ENCODE results near the gene ACADS. TPM values are rescaled to one million over a fixed set of nuclear protein-coding genes. Genes with fewer than 3 reads are reported as not detected.

ACADS gene
- total RNA-seq, 1 experiment from 2014 or later: 16.1 TPM

- Mint-ChIP-seq H3K27ac (ENCODE audit: unreplicated experiment) (no peak overlapping the region), H3K27me3 (ENCODE audit: unreplicated experiment) (no peaks in the 10 kb centered on the region), H3K36me3 (ENCODE audit: insufficient read depth, unreplicated experiment) (peaks cover 9% of the 10 kb centered on the region), H3K4me1 (ENCODE audit: low read depth, unreplicated experiment) (no peaks in the 10 kb centered on the region), H3K9me3 (ENCODE audit: low read depth, unreplicated experiment) (no peaks in the 10 kb centered on the region), H3K4me3 (ENCODE audit: low read depth, unreplicated experiment) (no peak overlapping the region)
- CTCF ChIA-PET: interaction anchor here (0.9 kb wide), 1 partner anchor 246 kb away, joined by 4 read pairs; no protein-coding TSS in a partner anchor
- intact Hi-C loops (cut with micrococcal nuclease; ENCODE audit: unreplicated experiment): no loop called here
- no peak for DNase-seq
- TF ChIP-seq, protein P1, sequence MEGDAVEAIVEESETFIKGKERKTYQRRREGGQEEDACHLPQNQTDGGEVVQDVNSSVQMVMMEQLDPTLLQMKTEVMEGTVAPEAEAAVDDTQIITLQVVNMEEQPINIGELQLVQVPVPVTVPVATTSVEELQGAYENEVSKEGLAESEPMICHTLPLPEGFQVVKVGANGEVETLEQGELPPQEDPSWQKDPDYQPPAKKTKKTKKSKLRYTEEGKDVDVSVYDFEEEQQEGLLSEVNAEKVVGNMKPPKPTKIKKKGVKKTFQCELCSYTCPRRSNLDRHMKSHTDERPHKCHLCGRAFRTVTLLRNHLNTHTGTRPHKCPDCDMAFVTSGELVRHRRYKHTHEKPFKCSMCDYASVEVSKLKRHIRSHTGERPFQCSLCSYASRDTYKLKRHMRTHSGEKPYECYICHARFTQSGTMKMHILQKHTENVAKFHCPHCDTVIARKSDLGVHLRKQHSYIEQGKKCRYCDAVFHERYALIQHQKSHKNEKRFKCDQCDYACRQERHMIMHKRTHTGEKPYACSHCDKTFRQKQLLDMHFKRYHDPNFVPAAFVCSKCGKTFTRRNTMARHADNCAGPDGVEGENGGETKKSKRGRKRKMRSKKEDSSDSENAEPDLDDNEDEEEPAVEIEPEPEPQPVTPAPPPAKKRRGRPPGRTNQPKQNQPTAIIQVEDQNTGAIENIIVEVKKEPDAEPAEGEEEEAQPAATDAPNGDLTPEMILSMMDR (IDR thresholded peaks at IDR 0.05; ENCODE audit: unreplicated experiment): no peak
- no TSS peak for BruUV-seq (replicated peaks)
These were observed 8.6 kb downstream of the ACADS start for GRCh38 chr12:120734210-120734609.

DNA sequence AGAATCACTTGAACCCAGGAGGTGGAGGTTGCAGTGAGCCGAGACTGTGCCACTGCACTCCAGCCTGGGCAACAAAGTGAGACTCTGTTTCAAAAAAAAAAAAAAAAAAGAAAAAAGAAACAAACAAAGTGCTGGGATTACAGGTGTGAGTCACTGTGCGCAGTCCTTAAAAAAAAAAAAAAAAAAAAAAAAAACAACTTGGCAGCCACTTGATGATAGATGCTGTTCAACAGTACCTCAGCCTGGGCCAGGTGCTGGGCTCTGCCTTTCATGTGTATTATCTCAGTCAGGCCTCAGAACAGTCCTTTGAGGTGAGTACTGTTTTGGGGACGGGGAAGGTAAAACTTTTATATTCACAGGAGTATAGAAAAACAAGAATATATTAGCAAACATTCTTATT, 9.6 kb downstream of the ACADS start:
- H3K4me3 Mint-ChIP-seq (ENCODE audit: low read depth, unreplicated experiment): no peak overlapping the region
- no peak overlapping the region for H3K27ac Mint-ChIP-seq (ENCODE audit: unreplicated experiment)
- H3K36me3 Mint-ChIP-seq (ENCODE audit: insufficient read depth, unreplicated experiment): peaks cover 9% of the 10 kb centered on the region
- no TSS peak for BruUV-seq (replicated peaks)
- no peaks in the 10 kb centered on the region for H3K4me1 Mint-ChIP-seq (ENCODE audit: low read depth, unreplicated experiment)
- no peak for DNase-seq
- H3K27me3 Mint-ChIP-seq (ENCODE audit: unreplicated experiment): no peaks in the 10 kb centered on the region
- H3K9me3 Mint-ChIP-seq (ENCODE audit: low read depth, unreplicated experiment): no peaks in the 10 kb centered on the region
- TF ChIP-seq, protein P1 (IDR thresholded peaks at IDR 0.05; ENCODE audit: unreplicated experiment): no peak
- CTCF ChIA-PET: no interaction called here
- intact Hi-C loops (cut with micrococcal nuclease; ENCODE audit: unreplicated experiment): no loop called here

DNA sequence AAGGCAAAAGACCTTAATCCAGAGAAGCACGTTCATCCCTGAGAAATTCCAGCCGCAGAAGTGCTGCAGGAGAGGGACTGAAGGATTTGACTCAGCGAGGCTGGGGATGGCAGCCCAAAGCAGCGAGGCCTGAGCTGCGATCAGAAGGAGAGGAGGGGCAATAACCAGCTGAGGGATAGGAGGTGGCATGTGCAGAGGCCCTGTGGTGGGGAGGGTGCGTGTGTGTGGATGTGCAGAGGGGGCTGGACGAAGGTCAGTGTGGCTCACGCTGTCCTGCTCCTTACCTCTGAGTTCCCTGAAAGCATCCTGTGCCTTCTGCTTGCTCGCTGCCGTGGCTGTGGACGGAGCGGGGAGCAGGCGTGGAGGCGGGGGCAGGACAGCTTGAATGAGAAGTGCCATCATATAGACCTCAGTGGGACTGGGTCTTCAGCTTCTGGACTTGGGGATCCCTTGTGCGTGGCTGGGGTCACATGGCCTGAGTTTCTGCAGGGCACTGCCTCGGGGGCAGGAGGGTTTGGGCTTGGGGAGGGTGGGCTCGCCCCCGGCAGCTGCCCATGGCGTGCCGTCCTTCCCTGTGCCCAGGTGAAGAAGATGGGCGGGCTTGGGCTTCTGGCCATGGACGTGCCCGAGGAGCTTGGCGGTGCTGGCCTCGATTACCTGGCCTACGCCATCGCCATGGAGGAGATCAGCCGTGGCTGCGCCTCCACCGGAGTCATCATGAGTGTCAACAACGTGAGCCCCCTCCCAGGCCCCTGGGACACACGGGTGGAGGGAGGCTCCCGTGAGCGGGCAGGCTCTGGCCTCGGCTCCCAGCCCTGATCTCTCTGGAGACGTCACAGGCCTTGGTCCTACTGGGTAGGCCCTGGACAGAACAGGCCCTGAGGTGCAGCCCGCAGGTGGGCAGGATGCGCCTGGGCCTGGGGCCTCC, 11.0 kb downstream of the ACADS start:
- intact Hi-C loops (cut with micrococcal nuclease; ENCODE audit: unreplicated experiment): no loop called here
- Mint-ChIP-seq H3K27me3 (ENCODE audit: unreplicated experiment) (no peaks in the 10 kb centered on the region), H3K4me3 (ENCODE audit: low read depth, unreplicated experiment) (no peak overlapping the region), H3K27ac (ENCODE audit: unreplicated experiment) (no peak overlapping the region), H3K4me1 (ENCODE audit: low read depth, unreplicated experiment) (no peaks in the 10 kb centered on the region), H3K36me3 (ENCODE audit: insufficient read depth, unreplicated experiment) (peaks cover 9% of the 10 kb centered on the region), H3K9me3 (ENCODE audit: low read depth, unreplicated experiment) (no peaks in the 10 kb centered on the region)
- no TSS peak for BruUV-seq (replicated peaks)
- CTCF ChIA-PET: interaction anchor here (0.6 kb wide), 1 partner anchor 1957 kb away, joined by 3 read pairs; no protein-coding TSS in a partner anchor
- TF ChIP-seq, protein P1 (IDR thresholded peaks at IDR 0.05; ENCODE audit: unreplicated experiment): no peak
- no peak for DNase-seq

DNA sequence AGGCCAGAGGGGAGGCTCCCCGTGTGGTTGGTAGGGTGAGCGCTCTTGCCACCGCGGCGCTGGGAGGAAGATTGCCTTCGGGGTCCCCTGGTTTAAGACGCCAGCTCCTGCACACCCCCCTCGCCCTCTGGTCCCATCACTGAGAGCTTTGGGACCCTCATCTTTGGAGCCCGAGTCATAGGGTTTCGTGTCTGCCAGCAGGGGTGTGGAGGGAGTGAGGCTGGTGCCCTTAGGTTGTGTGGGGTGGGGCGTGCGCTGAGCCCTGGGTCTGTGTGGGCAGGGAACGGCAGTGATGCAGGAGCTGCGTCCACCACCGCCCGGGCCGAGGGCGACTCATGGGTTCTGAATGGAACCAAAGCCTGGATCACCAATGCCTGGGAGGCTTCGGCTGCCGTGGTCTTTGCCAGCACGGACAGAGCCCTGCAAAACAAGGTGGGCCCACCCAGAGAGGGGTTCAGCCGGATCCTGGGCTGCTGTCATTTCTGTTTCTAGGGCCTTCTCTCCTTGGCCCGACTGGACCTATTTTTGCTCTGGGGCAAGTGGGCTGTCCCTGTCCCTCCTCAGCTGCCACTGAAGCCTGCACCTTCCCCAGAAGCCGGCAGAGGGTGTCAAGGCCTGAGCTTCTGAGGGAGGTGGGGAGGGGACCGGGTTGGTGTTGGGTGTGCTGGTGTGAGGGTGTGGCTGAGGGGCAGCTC, 12.1 kb downstream of the ACADS start:
- Mint-ChIP-seq H3K4me1 (ENCODE audit: low read depth, unreplicated experiment) (no peaks in the 10 kb centered on the region), H3K9me3 (ENCODE audit: low read depth, unreplicated experiment) (no peaks in the 10 kb centered on the region), H3K27me3 (ENCODE audit: unreplicated experiment) (no peaks in the 10 kb centered on the region), H3K4me3 (ENCODE audit: low read depth, unreplicated experiment) (no peak overlapping the region), H3K27ac (ENCODE audit: unreplicated experiment) (no peak overlapping the region), H3K36me3 (ENCODE audit: insufficient read depth, unreplicated experiment) (peaks cover 5% of the 10 kb centered on the region)
- BruUV-seq (replicated peaks): no TSS peak
- TF ChIP-seq, protein P1 (IDR thresholded peaks at IDR 0.05; ENCODE audit: unreplicated experiment): no peak
- intact Hi-C loops (cut with micrococcal nuclease; ENCODE audit: unreplicated experiment): no loop called here
- CTCF ChIA-PET: no interaction called here
- no peak for DNase-seq

Measured in Calu3 (cell line).